GM12878 (cell line): ENCODE results near the gene KRIT1. TPM values are rescaled to one million over a fixed set of nuclear protein-coding genes. Genes with fewer than 3 reads are reported as not detected.

Experiments used
- ATAC-seq: fragments of 200-7000 bp; cut with Tn5 transposase; 3 replicates; pipeline ENCODE4 v1.9.1; 2020; ENCODE audit warnings: mild to moderate bottlenecking, moderate library complexity
- BruUV-seq: library from RNA; stranded (reverse); fragments of 400-500 nt; replicated peaks from 2 replicates; lab custom pipeline; 2021; lab: Mats Ljungman, UMichigan
- CTCF ChIA-PET: fragments of 300-600 bp; sonication (Branson Sonifier 250); formaldehyde crosslinking; extraction: SDS; loops from one replicate; lab custom pipeline; 2021; ENCODE audit warnings: inconsistent platforms; lab: Yijun Ruan, JAX
- POLR2A ChIA-PET: fragments of 350-600 bp; formaldehyde crosslinking; extraction: SDS; loops from one replicate; lab custom pipeline; 2021; ENCODE audit warnings: inconsistent platforms; lab: Charles Lee
- RAD21 ChIA-PET: fragments of 300-600 bp; sonication (Branson Sonifier 250); formaldehyde crosslinking; loops from one replicate; lab custom pipeline; 2023; ENCODE audit warnings: antibody characterized with exemption; ENCODE audit not compliant: unreplicated experiment; lab: Charles Lee
- SMC1A ChIA-PET: fragments of 300-600 bp; sonication (Branson Sonifier 250); formaldehyde crosslinking; loops from one replicate; lab custom pipeline; 2023; ENCODE audit not compliant: unreplicated experiment, uncharacterized antibody; lab: Charles Lee
- DNase-seq: peaks from one replicate; pipeline ENCODE4 v3.0.0-alpha.2; 2011; ENCODE audit warnings: low read depth, low spot score
- FAIRE-seq: peaks from 3 replicates; lab custom pipeline; 2011; peaks lifted over from hg19 to GRCh38; lab: Jason Lieb, UNC
- H2AFZ ChIP-seq: 2 replicates; pipeline ENCODE4 v1.6.0; 2011; ENCODE audit warnings: low read depth, low read length, control low read depth; ENCODE audit not compliant: control insufficient read depth
- H3K27ac ChIP-seq: 2 replicates; pipeline ENCODE4 v1.5.1; 2011; ENCODE audit warnings: control low read depth; ENCODE audit not compliant: control insufficient read depth, insufficient read depth
- H3K27me3 ChIP-seq, 2 experiments: replicated peaks in 1 of 2; 2 replicates each; pipeline versions ENCODE4 v1.6.0 to v1.6.1; 2011; ENCODE audit warnings: low read length in 1 of 2; ENCODE audit not compliant: control insufficient read depth in 2 of 2, insufficient read depth in 2 of 2
- H3K36me3 ChIP-seq, 2 experiments: 2 replicates each; pipeline ENCODE4 v1.5.1; 2011; ENCODE audit warnings: low read length in 1 of 2; ENCODE audit not compliant: control insufficient read depth in 2 of 2, insufficient read depth in 2 of 2
- H3K4me1 ChIP-seq: 2 replicates; pipeline ENCODE4 v1.6.1; 2011; ENCODE audit warnings: mild to moderate bottlenecking, low read length, moderate library complexity, mixed read lengths; ENCODE audit not compliant: control insufficient read depth, insufficient read depth
- H3K4me2 ChIP-seq: 2 replicates; pipeline ENCODE4 v1.6.0; 2011; ENCODE audit warnings: control low read depth; ENCODE audit not compliant: control insufficient read depth, insufficient read depth
- H3K4me3 ChIP-seq: fragments of 200-600 bp; sonication (generic); 2 replicates; pipeline ENCODE4 v1.5.1; 2016
- H3K79me2 ChIP-seq: 2 replicates; pipeline ENCODE4 v1.6.0; 2011; ENCODE audit warnings: low read length; ENCODE audit not compliant: control insufficient read depth, insufficient read depth
- H3K9ac ChIP-seq: 2 replicates; pipeline ENCODE4 v1.8.0; 2011; ENCODE audit warnings: low read length, control low read depth, mixed read lengths; ENCODE audit not compliant: control insufficient read depth, insufficient read depth
- H3K9me3 ChIP-seq: replicated peaks from 3 replicates; pipeline ENCODE4 v1.5.1; 2011; ENCODE audit warnings: mild to moderate bottlenecking, low read length; ENCODE audit not compliant: control insufficient read depth, insufficient read depth
- H4K20me1 ChIP-seq: 2 replicates; pipeline ENCODE4 v1.6.0; 2011; ENCODE audit not compliant: control insufficient read depth, insufficient read depth
- EED ChIP-seq: sonication (generic); IDR thresholded peaks from 2 replicates; pipeline ENCODE4 v1.6.1; 2016; ENCODE audit warnings: antibody characterized with exemption, low read depth
- JUND ChIP-seq: IDR thresholded peaks from 2 replicates; pipeline ENCODE4 v1.6.1; 2012; ENCODE audit warnings: low read depth, mild to moderate bottlenecking, low read length, improper control_type of control experiment, moderate library complexity
- MYC ChIP-seq: IDR thresholded peaks from 2 replicates; pipeline ENCODE4 v1.6.1; 2011; ENCODE audit warnings: mild to moderate bottlenecking, low read length, moderate library complexity, inconsistent platforms; ENCODE audit not compliant: insufficient read depth, insufficient replicate concordance, insufficient read length, severe bottlenecking
- PRDM15 ChIP-seq: fragments of 450-650 bp; formaldehyde crosslinking; IDR thresholded peaks from 2 replicates; pipeline ENCODE4 v1.4.0; 2020; ENCODE audit warnings: mild to moderate bottlenecking, moderate library complexity
- SKIL ChIP-seq: fragments of 450-650 bp; IDR thresholded peaks from 2 replicates; pipeline ENCODE4 v1.6.1; 2017; ENCODE audit warnings: mild to moderate bottlenecking, low read depth, inconsistent platforms; ENCODE audit not compliant: poor library complexity, severe bottlenecking
- SUZ12 ChIP-seq: fragments of 200-600 bp; sonication (generic); IDR thresholded peaks from one replicate; pipeline ENCODE4 v1.6.1; 2018; ENCODE audit warnings: antibody characterized with exemption, mild to moderate bottlenecking; ENCODE audit not compliant: unreplicated experiment
- YY1 ChIP-seq: IDR thresholded peaks from 2 replicates; pipeline ENCODE4 v1.6.1; 2011; ENCODE audit warnings: low read depth, mild to moderate bottlenecking, low read length
- ZNF384 ChIP-seq: IDR thresholded peaks from 2 replicates; pipeline ENCODE4 v1.6.1; 2012; ENCODE audit warnings: low read depth, mild to moderate bottlenecking, low read length, improper control_type of control experiment, borderline replicate concordance
- WGBS: methylation state at CpG from one replicate; pipeline ENCODE4 v1.1.6; 2016; ENCODE audit warnings: low lambda C conversion rate; ENCODE audit not compliant: insufficient replicate concordance, insufficient coverage; ENCODE audit errors: missing lambda C conversion rate; 5-methylcytosine and 5-hydroxymethylcytosine counted together
- in situ Hi-C: fragments of 300-500 bp; cut with MboI; formaldehyde crosslinking; loops from 9 replicates; pipeline ENCODE4 v1.14.3; 2018; ENCODE audit warnings: mixed read lengths
- intact Hi-C: fragments of 100-400 bp; cut with micrococcal nuclease; formaldehyde crosslinking; loops from one replicate; pipeline ENCODE4 v1.14.2; 2022; ENCODE audit not compliant: unreplicated experiment
- polyA plus RNA-seq, 11 experiments: library from polyadenylated mRNA; depleted of rRNA in 4 of 11; unstranded in 6 of 11; stranded (reverse) in 5 of 11; fragments of >200 nt; fragmentation: Nextera tagmentation in 4 of 11; fragmentation: Illumina TruSeq in 1 of 11; extraction: Ambion mirVana in 4 of 11; extraction: Trizol in 1 of 11; gene quantifications; 1 replicate in 1 of 11; 2 replicates in 10 of 11; pipeline versions ENCODE4 v1.2.1 to v1.2.3, GENCODE V29; 2011 to 2016; ENCODE audit warnings: inconsistent platforms in 2 of 11, missing spikeins in 2 of 11, low read depth in 1 of 11
- total RNA-seq, 4 experiments: library from RNA; depleted of rRNA in 3 of 4; stranded (reverse); fragments of >200 nt in 3 of 4; fragmentation: Illumina TruSeq in 1 of 4; extraction: Trizol in 1 of 4; gene quantifications; 2 replicates each; pipeline versions ENCODE4 v1.2.1 to v1.2.3, GENCODE V29; 2013 to 2021
- TF ChIP-seq, protein P1 (sequence below): fragments of 450-650 bp; IDR thresholded peaks from 2 replicates; pipeline ENCODE4 v1.6.1; 2018; ENCODE audit warnings: borderline replicate concordance, mild to moderate bottlenecking; ENCODE audit not compliant: partially characterized antibody
- TF ChIP-seq, protein P2 (sequence below): fragments of 450-650 bp; IDR thresholded peaks from 2 replicates; pipeline ENCODE4 v1.6.1; 2017; ENCODE audit warnings: low read depth, mild to moderate bottlenecking, moderate library complexity

KRIT1 gene
- total and polyA plus RNA-seq, 10 of the 15 experiments (the other 5 are each of a cell fraction or from before 2014, with no cell fraction given) = 12.0 to 60.1 (median 27.0) TPM

DNA sequence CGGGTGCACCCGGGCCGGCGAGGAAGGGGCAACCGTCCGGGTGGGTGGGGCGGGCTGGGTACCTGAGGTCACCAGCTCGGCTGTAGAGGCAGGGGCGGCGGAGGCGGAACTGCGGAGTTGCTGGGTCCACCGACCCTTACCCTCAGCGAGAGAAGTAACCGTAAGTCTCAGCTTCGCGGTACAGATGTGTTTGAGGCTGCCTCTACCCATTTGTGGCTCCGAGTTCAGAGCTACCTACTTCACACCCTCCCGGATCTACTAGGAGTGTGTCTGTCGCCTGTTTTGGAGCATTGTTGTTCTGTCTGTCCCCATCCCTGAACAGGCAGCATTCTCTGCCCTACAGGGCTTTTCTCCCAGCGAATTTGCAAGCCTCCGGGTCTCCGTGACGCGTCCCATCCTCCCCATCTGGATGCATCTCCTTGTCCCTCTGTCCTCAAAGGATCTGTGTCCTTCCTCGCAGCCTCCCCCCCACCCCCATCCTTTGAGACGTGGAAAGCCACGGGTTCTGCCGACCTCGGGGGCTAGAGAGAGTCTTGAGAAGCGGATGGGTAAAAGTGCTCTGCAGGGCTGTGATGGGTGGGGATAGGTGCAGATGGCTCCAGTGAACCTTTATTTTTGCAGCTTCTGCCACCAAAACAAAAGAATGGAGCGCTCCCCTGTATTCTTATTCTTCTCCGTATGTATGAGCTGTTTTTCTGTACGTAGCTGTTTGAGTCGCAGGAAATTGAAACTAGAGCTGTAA lies 817 bp upstream of the KRIT1 start:
- POLR2A ChIA-PET = interaction anchor here (0.5 to 2.5 kb wide), 12 partner anchors 8 to 591 kb away, joined by 3 to 10 read pairs (median 4); partner anchors contain the start of genes CYP51A1, GATAD1, PEX1 and RBM48
- no peaks in the 10 kb centered on the region for H3K36me3 ChIP-seq
- peak; percentile 51 for ATAC-seq
- TF ChIP-seq ZNF384 (no peak), SUZ12 (no peak), JUND (no peak), EED (0 out of 2 replicates have a peak, but pooled peaks have one; percentile 8), PRDM15 (no peak), SKIL (no peak), MYC (peak; percentile 13), YY1 (0 out of 2 replicates have a peak, but pooled peaks have one; percentile 8)
- TF ChIP-seq, protein P1, sequence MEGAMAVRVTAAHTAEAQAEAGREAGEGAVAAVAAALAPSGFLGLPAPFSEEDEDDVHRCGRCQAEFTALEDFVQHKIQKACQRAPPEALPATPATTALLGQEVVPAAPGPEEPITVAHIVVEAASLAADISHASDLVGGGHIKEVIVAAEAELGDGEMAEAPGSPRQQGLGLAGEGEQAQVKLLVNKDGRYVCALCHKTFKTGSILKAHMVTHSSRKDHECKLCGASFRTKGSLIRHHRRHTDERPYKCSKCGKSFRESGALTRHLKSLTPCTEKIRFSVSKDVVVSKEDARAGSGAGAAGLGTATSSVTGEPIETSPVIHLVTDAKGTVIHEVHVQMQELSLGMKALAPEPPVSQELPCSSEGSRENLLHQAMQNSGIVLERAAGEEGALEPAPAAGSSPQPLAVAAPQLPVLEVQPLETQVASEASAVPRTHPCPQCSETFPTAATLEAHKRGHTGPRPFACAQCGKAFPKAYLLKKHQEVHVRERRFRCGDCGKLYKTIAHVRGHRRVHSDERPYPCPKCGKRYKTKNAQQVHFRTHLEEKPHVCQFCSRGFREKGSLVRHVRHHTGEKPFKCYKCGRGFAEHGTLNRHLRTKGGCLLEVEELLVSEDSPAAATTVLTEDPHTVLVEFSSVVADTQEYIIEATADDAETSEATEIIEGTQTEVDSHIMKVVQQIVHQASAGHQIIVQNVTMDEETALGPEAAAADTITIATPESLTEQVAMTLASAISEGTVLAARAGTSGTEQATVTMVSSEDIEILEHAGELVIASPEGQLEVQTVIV = no peak
- TF ChIP-seq, protein P2, sequence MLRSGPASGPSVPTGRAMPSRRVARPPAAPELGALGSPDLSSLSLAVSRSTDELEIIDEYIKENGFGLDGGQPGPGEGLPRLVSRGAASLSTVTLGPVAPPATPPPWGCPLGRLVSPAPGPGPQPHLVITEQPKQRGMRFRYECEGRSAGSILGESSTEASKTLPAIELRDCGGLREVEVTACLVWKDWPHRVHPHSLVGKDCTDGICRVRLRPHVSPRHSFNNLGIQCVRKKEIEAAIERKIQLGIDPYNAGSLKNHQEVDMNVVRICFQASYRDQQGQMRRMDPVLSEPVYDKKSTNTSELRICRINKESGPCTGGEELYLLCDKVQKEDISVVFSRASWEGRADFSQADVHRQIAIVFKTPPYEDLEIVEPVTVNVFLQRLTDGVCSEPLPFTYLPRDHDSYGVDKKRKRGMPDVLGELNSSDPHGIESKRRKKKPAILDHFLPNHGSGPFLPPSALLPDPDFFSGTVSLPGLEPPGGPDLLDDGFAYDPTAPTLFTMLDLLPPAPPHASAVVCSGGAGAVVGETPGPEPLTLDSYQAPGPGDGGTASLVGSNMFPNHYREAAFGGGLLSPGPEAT = 0 out of 2 replicates have a peak, but pooled peaks have one; percentile 12

More for the DNA sequence above, 817 bp upstream of the KRIT1 start:
- Histone ChIP-seq H3K4me3 (peak overlapping the region; percentile 93), H3K9me3 (no peaks in the 10 kb centered on the region), H3K79me2 (peaks cover 76% of the 10 kb centered on the region), H3K9ac (peak overlapping the region; percentile 83), H3K27me3 (no peaks in the 10 kb centered on the region), H2AFZ (peak overlapping the region; percentile 95), H4K20me1 (no peaks in the 10 kb centered on the region), H3K4me2 (peak overlapping the region; percentile 92), H3K4me1 (no peaks in the 10 kb centered on the region), H3K27ac (peak overlapping the region; percentile 90)
- ChIA-PET SMC1A (interaction anchor here (0.6 to 2.9 kb wide), 27 partner anchors 9 to 865 kb away, joined by 3 to 13 read pairs (median 4); partner anchors contain the start of genes CYP51A1 and GATAD1), RAD21 (interaction anchor here (0.9 to 3.9 kb wide), 12 partner anchors 15 to 306 kb away, joined by 3 to 21 read pairs (median 5); partner anchors contain the start of genes AKAP9, CYP51A1, GATAD1 and PEX1), CTCF (interaction anchor here (0.6 to 3.4 kb wide), 12 partner anchors 9 to 366 kb away, joined by 3 to 17 read pairs (median 3); partner anchors contain the start of genes GATAD1 and MTERF1)
- in situ Hi-C loops = no loop called here
- intact Hi-C loops = loop anchor here (5.0 kb wide), 3 partner anchors 41 to 201 kb away; partner anchors contain the start of genes CYP51A1 and GATAD1
- DNase-seq = no peak
- FAIRE-seq = no peak
- WGBS = under 1% methylated on average over 35 of the region's 35 CpGs
- BruUV-seq = no TSS peak
